SK-N-SH (cell line): Measurements from ENCODE around the gene IFI6.

Source experiments
- CHD2 ChIP-seq: fragments of 150-350 bp; IDR thresholded peaks from 2 replicates; pipeline ENCODE4 v1.6.1; 2018; ENCODE audit warnings: low read length; ENCODE audit not compliant: partially characterized antibody
- CTCF ChIP-seq: fragments of 200-600 bp; sonication (generic); IDR thresholded peaks from 2 replicates; pipeline ENCODE4 v1.6.1; 2017; ENCODE audit warnings: antibody characterized with exemption, mild to moderate bottlenecking, moderate library complexity
- JUND ChIP-seq: IDR thresholded peaks from 2 replicates; pipeline ENCODE4 v1.4.0; 2012
- RCOR1 ChIP-seq: fragments of 150-350 bp; IDR thresholded peaks from 2 replicates; pipeline ENCODE4 v1.6.1; 2017; ENCODE audit warnings: antibody characterized with exemption, low read length

GRCh38 chr1:27710574-27710973 is 38.6 kb upstream of the IFI6 start:
- no peak for TF ChIP-seq CTCF
- TF ChIP-seq CHD2: no peak
- no peak for TF ChIP-seq RCOR1
- TF ChIP-seq JUND: no peak
